Esophagus muscularis mucosa (tissue), 4 donors: ENCODE measurements around the gene EHMT2. TPM values are rescaled to one million over a fixed set of nuclear protein-coding genes. Genes with fewer than 3 reads are reported as not detected.

Experiments used
- DNase-seq: peaks from one replicate; pipeline ENCODE4 v3.0.0-alpha.2; 2017; ENCODE audit errors: extremely low spot score
- H3K27ac ChIP-seq, 4 donors: fragments of 200-600 bp; sonication (generic); replicated peaks in 1 of 4; 1 replicate in 3 of 4; 2 replicates in 1 of 4; pipeline ENCODE4 v1.5.1; 2016 to 2019; ENCODE audit warnings: mild to moderate bottlenecking in 1 of 4
- H3K27me3 ChIP-seq, 4 donors: fragments of 200-600 bp; sonication (generic); one replicate each; pipeline versions ENCODE4 v1.5.1 to v1.6.0; 2016 to 2019
- H3K36me3 ChIP-seq, 4 donors: fragments of 200-600 bp; sonication (generic); one replicate each; pipeline ENCODE4 v1.5.1; 2016 to 2019
- H3K4me1 ChIP-seq, 4 donors: fragments of 200-600 bp; sonication (generic); one replicate each; pipeline ENCODE4 v1.5.1; 2016 to 2019
- H3K4me3 ChIP-seq, 4 donors: fragments of 200-600 bp; sonication (generic); 1 replicate in 2 of 4; 2 replicates in 2 of 4; pipeline ENCODE4 v1.5.1; 2016 to 2019; ENCODE audit warnings: mild to moderate bottlenecking in 4 of 4, moderate library complexity in 1 of 4
- H3K9me3 ChIP-seq, 4 donors: fragments of 200-600 bp; sonication (generic); 1 replicate in 3 of 4; 2 replicates in 1 of 4; pipeline ENCODE4 v1.5.1; 2016 to 2019
- CTCF ChIP-seq, 3 experiments: fragments of 200-600 bp in 2 of 3; fragments of 450-650 bp in 1 of 3; sonication (generic) in 2 of 3; IDR thresholded peaks; one replicate each; pipeline ENCODE4 v1.5.1; 2017 to 2019; ENCODE audit warnings: antibody characterized with exemption in 3 of 3, mild to moderate bottlenecking in 2 of 3, moderate library complexity in 1 of 3
- EP300 ChIP-seq: sonication (generic); formaldehyde crosslinking; IDR thresholded peaks from one replicate; pipeline ENCODE4 v1.6.1; 2017; ENCODE audit warnings: antibody characterized with exemption
- POLR2A ChIP-seq: fragments of 450-650 bp; IDR thresholded peaks from one replicate; pipeline ENCODE4 v1.6.1; 2017; ENCODE audit warnings: antibody characterized with exemption, moderate library complexity, mild to moderate bottlenecking, low read depth
- POLR2AphosphoS5 ChIP-seq, 2 donors: sonication (generic); formaldehyde crosslinking; IDR thresholded peaks; one replicate each; pipeline ENCODE4 v1.6.1; 2017; ENCODE audit warnings: antibody characterized with exemption in 2 of 2
- WGBS: methylation state at CpG from one replicate; pipeline ENCODE4 v1.1.5; 2018; 5-methylcytosine and 5-hydroxymethylcytosine counted together
- intact Hi-C: fragments of 100-400 bp; cut with DNase I; formaldehyde crosslinking; loops from one replicate; pipeline ENCODE4 v1.15.1; 2023
- total RNA-seq, 4 donors: library from RNA; depleted of rRNA; stranded (reverse); fragments of >200 nt; gene quantifications; one replicate each; pipeline versions ENCODE4 v1.1.0 to v1.2.1, GENCODE V29; 2016

Gene EHMT2
- total RNA-seq, 4 donors from 2014 or later: 25.7 to 48.4 (median 38.1) TPM

- Histone ChIP-seq H3K36me3 (peaks cover 15 to 22% (median 18%) of the 10 kb centered on the region in 4 donors), H3K27ac (peak overlapping the region; percentile 86 to 92 (median 88)), H3K4me3 (peak overlapping the region; percentile 80 to 94 (median 88)), H3K9me3 (no peaks in the 10 kb centered on the region), H3K27me3 (no peaks in the 10 kb centered on the region), H3K4me1 (peaks cover 33 to 59% (median 52%) of the 10 kb centered on the region in 4 donors)
- DNase-seq: no peak
- TF ChIP-seq CTCF (IDR thresholded peaks at IDR 0.05) (no peak), POLR2AphosphoS5 (IDR thresholded peaks at IDR 0.05) (peak; percentile 44 to 50), EP300 (no peak)
- WGBS: 15% methylated on average over 8 of the region's 8 CpGs
- intact Hi-C loops: loop anchor here (5.0 kb wide), 1 partner anchor 54 kb away; no protein-coding TSS in a partner anchor
Observed at GRCh38 chr6:31898383-31899011, 999 bp upstream of the EHMT2 start.

- no peak for TF ChIP-seq POLR2AphosphoS5 (IDR thresholded peaks at IDR 0.05)
- TF ChIP-seq EP300: no peak
- TF ChIP-seq CTCF (IDR thresholded peaks at IDR 0.05): no peak
- TF ChIP-seq POLR2A: no peak
- intact Hi-C loops: loop anchor here (5.0 kb wide), 1 partner anchor 55 kb away; no protein-coding TSS in a partner anchor
- WGBS: 0% methylated on average over 12 of the region's 62 CpGs
- peak overlapping the region; percentile 86 to 92 (median 88) for H3K27ac ChIP-seq
- no peaks in the 10 kb centered on the region for H3K27me3 ChIP-seq
- no peaks in the 10 kb centered on the region for H3K9me3 ChIP-seq
- peak overlapping the region; percentile 80 to 94 (median 88) for H3K4me3 ChIP-seq
- peaks cover 29 to 36% (median 33%) of the 10 kb centered on the region in 4 donors for H3K36me3 ChIP-seq
- peaks cover 25 to 47% (median 40%) of the 10 kb centered on the region in 4 donors for H3K4me1 ChIP-seq
- no peak for DNase-seq
Observed at GRCh38 chr6:31896856-31897611, 464 bp downstream of the EHMT2 start.

DNA sequence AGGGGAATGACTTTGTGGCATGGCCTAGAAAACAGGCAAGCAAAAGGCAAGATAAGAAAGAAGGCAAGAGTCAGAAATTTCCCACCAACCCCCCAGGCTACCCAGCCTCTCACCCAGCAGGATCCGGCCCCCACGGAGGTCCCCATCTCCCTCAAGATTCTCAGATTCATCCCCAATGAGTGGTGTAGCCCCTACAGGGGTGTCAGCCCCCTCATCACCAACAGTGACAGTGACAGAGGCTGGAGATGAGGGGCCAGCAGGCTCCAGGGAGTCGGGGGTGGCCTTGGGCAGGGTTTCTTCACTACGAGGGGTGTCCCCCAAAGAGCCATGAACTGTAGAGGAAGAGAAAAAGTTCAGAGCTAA is 1.0 kb downstream of the EHMT2 start:
- peak overlapping the region; percentile 80 to 94 (median 88) for H3K4me3 ChIP-seq
- no peaks in the 10 kb centered on the region for H3K9me3 ChIP-seq
- intact Hi-C loops: loop anchor here (5.0 kb wide), 1 partner anchor 56 kb away; no protein-coding TSS in a partner anchor
- no peak for TF ChIP-seq POLR2A
- TF ChIP-seq POLR2AphosphoS5 (IDR thresholded peaks at IDR 0.05): no peak
- no peak for TF ChIP-seq CTCF (IDR thresholded peaks at IDR 0.05)
- TF ChIP-seq EP300: no peak
- no peak for DNase-seq
- H3K27ac ChIP-seq: peak overlapping the region; percentile 86 to 92 (median 88)
- peaks cover 25 to 47% (median 39%) of the 10 kb centered on the region in 4 donors for H3K4me1 ChIP-seq
- no peaks in the 10 kb centered on the region for H3K27me3 ChIP-seq
- 19% methylated on average over 3 of the region's 4 CpGs for WGBS
- H3K36me3 ChIP-seq: peaks cover 29 to 41% (median 38%) of the 10 kb centered on the region in 4 donors

- intact Hi-C loops: no loop called here
- H3K4me1 ChIP-seq: peaks cover 7 to 13% (median 12%) of the 10 kb centered on the region in 4 donors
- peaks cover 40 to 77% (median 70%) of the 10 kb centered on the region in 4 donors for H3K36me3 ChIP-seq
- DNase-seq: no peak
- H3K9me3 ChIP-seq: no peaks in the 10 kb centered on the region
- no peak overlapping the region for H3K4me3 ChIP-seq
- H3K27ac ChIP-seq: no peak overlapping the region
- no peak for TF ChIP-seq POLR2A
- TF ChIP-seq EP300: no peak
- no peak for TF ChIP-seq CTCF (IDR thresholded peaks at IDR 0.05)
- TF ChIP-seq POLR2AphosphoS5 (IDR thresholded peaks at IDR 0.05): no peak
- WGBS: 71% methylated on average over 2 of the region's 6 CpGs
- H3K27me3 ChIP-seq: no peaks in the 10 kb centered on the region
Observed at GRCh38 chr6:31892821-31893220, 4.7 kb downstream of the EHMT2 start.
